Measurements from ENCODE around the gene SLC9A6. TPM values are rescaled to one million over a fixed set of nuclear protein-coding genes. Genes with fewer than 3 reads are reported as not detected.

SLC9A6 gene
- total and polyA plus RNA-seq, 9 of the 15 experiments (the other 6 are each of a cell fraction or from before 2014, with no cell fraction given), result 3.7 to 13.9 (median 9.9) TPM

DNA sequence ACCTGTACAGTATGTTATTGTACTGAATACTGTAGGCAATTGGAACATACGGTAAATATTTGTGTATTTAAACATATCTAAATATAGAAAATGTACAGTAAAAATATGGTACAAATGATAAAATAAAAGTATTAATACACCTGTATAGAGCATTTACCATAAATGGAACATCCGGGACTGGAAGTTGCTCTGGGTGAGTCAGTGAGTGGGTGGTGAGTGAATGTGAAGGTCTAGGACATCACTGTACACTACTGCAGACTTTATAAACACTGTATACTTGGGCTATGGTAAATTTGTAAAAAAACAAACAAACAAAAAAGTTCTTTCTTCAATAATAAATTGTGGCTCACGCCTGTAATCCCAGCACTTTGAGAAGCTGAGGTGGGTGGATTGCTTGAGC, 109.7 kb downstream of the SLC9A6 start (continued):
- TF ChIP-seq, protein P1, sequence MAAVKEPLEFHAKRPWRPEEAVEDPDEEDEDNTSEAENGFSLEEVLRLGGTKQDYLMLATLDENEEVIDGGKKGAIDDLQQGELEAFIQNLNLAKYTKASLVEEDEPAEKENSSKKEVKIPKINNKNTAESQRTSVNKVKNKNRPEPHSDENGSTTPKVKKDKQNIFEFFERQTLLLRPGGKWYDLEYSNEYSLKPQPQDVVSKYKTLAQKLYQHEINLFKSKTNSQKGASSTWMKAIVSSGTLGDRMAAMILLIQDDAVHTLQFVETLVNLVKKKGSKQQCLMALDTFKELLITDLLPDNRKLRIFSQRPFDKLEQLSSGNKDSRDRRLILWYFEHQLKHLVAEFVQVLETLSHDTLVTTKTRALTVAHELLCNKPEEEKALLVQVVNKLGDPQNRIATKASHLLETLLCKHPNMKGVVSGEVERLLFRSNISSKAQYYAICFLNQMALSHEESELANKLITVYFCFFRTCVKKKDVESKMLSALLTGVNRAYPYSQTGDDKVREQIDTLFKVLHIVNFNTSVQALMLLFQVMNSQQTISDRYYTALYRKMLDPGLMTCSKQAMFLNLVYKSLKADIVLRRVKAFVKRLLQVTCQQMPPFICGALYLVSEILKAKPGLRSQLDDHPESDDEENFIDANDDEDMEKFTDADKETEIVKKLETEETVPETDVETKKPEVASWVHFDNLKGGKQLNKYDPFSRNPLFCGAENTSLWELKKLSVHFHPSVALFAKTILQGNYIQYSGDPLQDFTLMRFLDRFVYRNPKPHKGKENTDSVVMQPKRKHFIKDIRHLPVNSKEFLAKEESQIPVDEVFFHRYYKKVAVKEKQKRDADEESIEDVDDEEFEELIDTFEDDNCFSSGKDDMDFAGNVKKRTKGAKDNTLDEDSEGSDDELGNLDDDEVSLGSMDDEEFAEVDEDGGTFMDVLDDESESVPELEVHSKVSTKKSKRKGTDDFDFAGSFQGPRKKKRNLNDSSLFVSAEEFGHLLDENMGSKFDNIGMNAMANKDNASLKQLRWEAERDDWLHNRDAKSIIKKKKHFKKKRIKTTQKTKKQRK (IDR thresholded peaks at IDR 0.05; ENCODE audit: borderline replicate concordance, low read depth, low read length), result no peak
- TF ChIP-seq ZNF507 (tag; conservative IDR thresholded peaks at IDR 0.05) (no peak), ZNF274 (IDR thresholded peaks at IDR 0.05; ENCODE audit: borderline replicate concordance, low read depth, low read length) (no peak), SRF (CRISPR knock-in tag; IDR thresholded peaks at IDR 0.05) (peak in 1 of 2 experiments; percentile 64; a peak in 1 of 4 replicates), NUFIP1 (IDR thresholded peaks at IDR 0.05; ENCODE audit: partially characterized antibody) (no peak), ZNF224 (CRISPR knock-in tag; IDR thresholded peaks at IDR 0.05) (no peak), EGR1 (conservative IDR thresholded peaks at IDR 0.05) (peak; percentile 71), FOSL1 (tag; conservative IDR thresholded peaks at IDR 0.05) (0 out of 2 replicates have a peak, but pooled peaks have one; percentile 28), SIN3B (IDR thresholded peaks at IDR 0.05; ENCODE audit: low read depth) (no peak), ZC3H8 (IDR thresholded peaks at IDR 0.05) (no peak), ZNF766 (CRISPR knock-in tag; conservative IDR thresholded peaks at IDR 0.05) (no peak)
- TF ChIP-seq, protein P2, sequence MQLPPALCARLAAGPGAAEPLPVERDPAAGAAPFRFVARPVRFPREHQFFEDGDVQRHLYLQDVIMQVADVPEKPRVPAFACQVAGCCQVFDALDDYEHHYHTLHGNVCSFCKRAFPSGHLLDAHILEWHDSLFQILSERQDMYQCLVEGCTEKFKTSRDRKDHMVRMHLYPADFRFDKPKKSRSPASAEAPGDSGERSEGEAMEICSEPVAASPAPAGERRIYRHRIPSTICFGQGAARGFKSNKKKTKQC (CRISPR knock-in tag; IDR thresholded peaks at IDR 0.05), result no peak

Other genes with a start within 250 kb of the SLC9A6 start
Only the 7 nearest of the 11 such genes appear.
- not detected in 2 replicates for gene CT45A7, start 148.2 kb upstream of the SLC9A6 start, total RNA-seq (2014; rRNA removed)
- gene CT45A7, start 148.2 kb upstream of the SLC9A6 start, total RNA-seq (2014; rRNA removed; fragmentation: Illumina TruSeq; extraction: Trizol), result not detected in 2 replicates
- not detected in 2 replicates for gene CT45A7, start 148.2 kb upstream of the SLC9A6 start, total RNA-seq (2015; rRNA removed; fragmentation: Illumina TruSeq; extraction: Trizol)
- 0.44 TPM in 1 of 2 replicates, not detected in the other for gene CT45A7, start 148.2 kb upstream of the SLC9A6 start, total RNA-seq (2021)
- gene CT45A7, start 148.2 kb upstream of the SLC9A6 start, polyA plus RNA-seq (2011; rRNA removed), result not detected in 2 replicates
- not detected in 2 replicates for gene CT45A7, start 148.2 kb upstream of the SLC9A6 start, polyA plus RNA-seq (2014; fragmentation: Illumina TruSeq; extraction: Trizol)
- not detected for gene CT45A7, start 148.2 kb upstream of the SLC9A6 start, polyA plus RNA-seq (2014; fragmentation: Nextera tagmentation; extraction: Ambion mirVana)
- gene CT45A7, start 148.2 kb upstream of the SLC9A6 start, polyA plus RNA-seq (2014; rRNA removed), result not detected in 2 replicates
- gene CT45A8, start 130.9 kb upstream of the SLC9A6 start, total RNA-seq (2014; rRNA removed), result 6.7 and 9.8 TPM in 2 replicates
- gene CT45A8, start 130.9 kb upstream of the SLC9A6 start, total RNA-seq (2014; rRNA removed; fragmentation: Illumina TruSeq; extraction: Trizol), result 6.5 and 6.6 TPM in 2 replicates
- not detected in 2 replicates for gene CT45A8, start 130.9 kb upstream of the SLC9A6 start, total RNA-seq (2015; rRNA removed; fragmentation: Illumina TruSeq; extraction: Trizol)
- 27.7 and 30.0 TPM in 2 replicates for gene CT45A8, start 130.9 kb upstream of the SLC9A6 start, total RNA-seq (2021)
- gene CT45A8, start 130.9 kb upstream of the SLC9A6 start, polyA plus RNA-seq (2011; rRNA removed), result not detected in 2 replicates
- gene CT45A8, start 130.9 kb upstream of the SLC9A6 start, polyA plus RNA-seq (2014; fragmentation: Illumina TruSeq; extraction: Trizol), result not detected in 2 replicates
- 10 to 100 TPM in 1 of 2 experiments, 1 to 10 TPM in 1; 9.6 to 10.9 TPM for gene CT45A8, start 130.9 kb upstream of the SLC9A6 start, polyA plus RNA-seq (2014; fragmentation: Nextera tagmentation; extraction: Ambion mirVana)
- not detected in 2 replicates for gene CT45A8, start 130.9 kb upstream of the SLC9A6 start, polyA plus RNA-seq (2014; rRNA removed)
- gene CT45A9, start 113.6 kb upstream of the SLC9A6 start, total RNA-seq (2014; rRNA removed), result 6.6 and 9.8 TPM in 2 replicates
- 6.5 and 6.7 TPM in 2 replicates for gene CT45A9, start 113.6 kb upstream of the SLC9A6 start, total RNA-seq (2014; rRNA removed; fragmentation: Illumina TruSeq; extraction: Trizol)
- gene CT45A9, start 113.6 kb upstream of the SLC9A6 start, total RNA-seq (2015; rRNA removed; fragmentation: Illumina TruSeq; extraction: Trizol), result not detected in 2 replicates
- 27.7 and 30.0 TPM in 2 replicates for gene CT45A9, start 113.6 kb upstream of the SLC9A6 start, total RNA-seq (2021)
- not detected in 2 replicates for gene CT45A9, start 113.6 kb upstream of the SLC9A6 start, polyA plus RNA-seq (2011; rRNA removed)
- gene CT45A9, start 113.6 kb upstream of the SLC9A6 start, polyA plus RNA-seq (2014; fragmentation: Illumina TruSeq; extraction: Trizol), result not detected in 2 replicates
- 10 to 100 TPM in 1 of 2 experiments, 1 to 10 TPM in 1; 9.6 to 10.9 TPM for gene CT45A9, start 113.6 kb upstream of the SLC9A6 start, polyA plus RNA-seq (2014; fragmentation: Nextera tagmentation; extraction: Ambion mirVana)
- gene CT45A9, start 113.6 kb upstream of the SLC9A6 start, polyA plus RNA-seq (2014; rRNA removed), result not detected in 2 replicates
- 75.2 and 78.1 TPM in 2 replicates for gene CT45A10, start 92.0 kb upstream of the SLC9A6 start, total RNA-seq (2014; rRNA removed)
- 175 and 188 TPM in 2 replicates for gene CT45A10, start 92.0 kb upstream of the SLC9A6 start, total RNA-seq (2014; rRNA removed; fragmentation: Illumina TruSeq; extraction: Trizol)
- gene CT45A10, start 92.0 kb upstream of the SLC9A6 start, total RNA-seq (2015; rRNA removed; fragmentation: Illumina TruSeq; extraction: Trizol), result 102 and 109 TPM in 2 replicates
- 107 and 108 TPM in 2 replicates for gene CT45A10, start 92.0 kb upstream of the SLC9A6 start, total RNA-seq (2021)
- 60.7 and 80.9 TPM in 2 replicates for gene CT45A10, start 92.0 kb upstream of the SLC9A6 start, polyA plus RNA-seq (2011; rRNA removed)
- 79.4 and 91.9 TPM in 2 replicates for gene CT45A10, start 92.0 kb upstream of the SLC9A6 start, polyA plus RNA-seq (2014; fragmentation: Illumina TruSeq; extraction: Trizol)
- gene CT45A10, start 92.0 kb upstream of the SLC9A6 start, polyA plus RNA-seq (2014; fragmentation: Nextera tagmentation; extraction: Ambion mirVana), result 100 to 1,000 TPM; 114 to 118 TPM
- 70.2 and 83.0 TPM in 2 replicates for gene CT45A10, start 92.0 kb upstream of the SLC9A6 start, polyA plus RNA-seq (2014; rRNA removed)
- gene SAGE1, start 91.7 kb upstream of the SLC9A6 start, total RNA-seq (2014; rRNA removed), result 18.3 and 21.2 TPM in 2 replicates
- 28.6 and 31.6 TPM in 2 replicates for gene SAGE1, start 91.7 kb upstream of the SLC9A6 start, total RNA-seq (2014; rRNA removed; fragmentation: Illumina TruSeq; extraction: Trizol)
- 27.2 and 29.7 TPM in 2 replicates for gene SAGE1, start 91.7 kb upstream of the SLC9A6 start, total RNA-seq (2015; rRNA removed; fragmentation: Illumina TruSeq; extraction: Trizol)
- 22.8 and 22.9 TPM in 2 replicates for gene SAGE1, start 91.7 kb upstream of the SLC9A6 start, total RNA-seq (2021)
- 74.7 and 79.2 TPM in 2 replicates for gene SAGE1, start 91.7 kb upstream of the SLC9A6 start, polyA plus RNA-seq (2011; rRNA removed)
- gene SAGE1, start 91.7 kb upstream of the SLC9A6 start, polyA plus RNA-seq (2014; fragmentation: Illumina TruSeq; extraction: Trizol), result 28.9 and 32.5 TPM in 2 replicates
- 10 to 100 TPM; 14.6 to 29.3 TPM for gene SAGE1, start 91.7 kb upstream of the SLC9A6 start, polyA plus RNA-seq (2014; fragmentation: Nextera tagmentation; extraction: Ambion mirVana)
- gene SAGE1, start 91.7 kb upstream of the SLC9A6 start, polyA plus RNA-seq (2014; rRNA removed), result 35.6 and 35.9 TPM in 2 replicates
- gene MMGT1, start 11.4 kb upstream of the SLC9A6 start, total RNA-seq (2014; rRNA removed), result 11.6 and 12.7 TPM in 2 replicates
- 24.0 and 26.7 TPM in 2 replicates for gene MMGT1, start 11.4 kb upstream of the SLC9A6 start, total RNA-seq (2014; rRNA removed; fragmentation: Illumina TruSeq; extraction: Trizol)
- gene MMGT1, start 11.4 kb upstream of the SLC9A6 start, total RNA-seq (2015; rRNA removed; fragmentation: Illumina TruSeq; extraction: Trizol), result 20.4 and 22.5 TPM in 2 replicates
- 25.0 and 25.2 TPM in 2 replicates for gene MMGT1, start 11.4 kb upstream of the SLC9A6 start, total RNA-seq (2021)
- gene MMGT1, start 11.4 kb upstream of the SLC9A6 start, polyA plus RNA-seq (2011; rRNA removed), result 15.5 and 20.5 TPM in 2 replicates
- 21.7 and 22.9 TPM in 2 replicates for gene MMGT1, start 11.4 kb upstream of the SLC9A6 start, polyA plus RNA-seq (2014; fragmentation: Illumina TruSeq; extraction: Trizol)
- 10 to 100 TPM; 21.9 to 25.4 TPM for gene MMGT1, start 11.4 kb upstream of the SLC9A6 start, polyA plus RNA-seq (2014; fragmentation: Nextera tagmentation; extraction: Ambion mirVana)
- 11.3 and 14.2 TPM in 2 replicates for gene MMGT1, start 11.4 kb upstream of the SLC9A6 start, polyA plus RNA-seq (2014; rRNA removed)
- 0.29 and 1.1 TPM in 2 replicates for gene FHL1, start 162.1 kb downstream of the SLC9A6 start, total RNA-seq (2014; rRNA removed)
- gene FHL1, start 162.1 kb downstream of the SLC9A6 start, total RNA-seq (2014; rRNA removed; fragmentation: Illumina TruSeq; extraction: Trizol), result 0.10 and 0.11 TPM in 2 replicates
- 0.08 TPM in 1 of 2 replicates, not detected in the other for gene FHL1, start 162.1 kb downstream of the SLC9A6 start, total RNA-seq (2015; rRNA removed; fragmentation: Illumina TruSeq; extraction: Trizol)
- gene FHL1, start 162.1 kb downstream of the SLC9A6 start, total RNA-seq (2021), result 0.27 and 0.76 TPM in 2 replicates
- 0.24 and 3.0 TPM in 2 replicates for gene FHL1, start 162.1 kb downstream of the SLC9A6 start, polyA plus RNA-seq (2011; rRNA removed)
- 0.12 and 0.25 TPM in 2 replicates for gene FHL1, start 162.1 kb downstream of the SLC9A6 start, polyA plus RNA-seq (2014; fragmentation: Illumina TruSeq; extraction: Trizol)
- under 1 TPM; 0.03 to 0.08 TPM for gene FHL1, start 162.1 kb downstream of the SLC9A6 start, polyA plus RNA-seq (2014; fragmentation: Nextera tagmentation; extraction: Ambion mirVana)
- gene FHL1, start 162.1 kb downstream of the SLC9A6 start, polyA plus RNA-seq (2014; rRNA removed), result 0.05 and 0.13 TPM in 2 replicates

Data from K562 (cell line).